Testis (tissue), 2 donors: ENCODE results near the gene DPP6.

Experiments
- CTCF ChIP-seq, 3 experiments: fragments of 450-650 bp in 2 of 3; fragments of 200-600 bp in 1 of 3; sonication (generic) in 1 of 3; IDR thresholded peaks; one replicate each; pipeline ENCODE4 v1.5.1; 2016 to 2019; ENCODE audit warnings: antibody characterized with exemption in 3 of 3, mild to moderate bottlenecking in 2 of 3, moderate library complexity in 1 of 3
- POLR2A ChIP-seq: fragments of 450-650 bp; IDR thresholded peaks from one replicate; pipeline ENCODE4 v1.6.1; 2017; ENCODE audit warnings: antibody characterized with exemption, mild to moderate bottlenecking, moderate library complexity

DNA sequence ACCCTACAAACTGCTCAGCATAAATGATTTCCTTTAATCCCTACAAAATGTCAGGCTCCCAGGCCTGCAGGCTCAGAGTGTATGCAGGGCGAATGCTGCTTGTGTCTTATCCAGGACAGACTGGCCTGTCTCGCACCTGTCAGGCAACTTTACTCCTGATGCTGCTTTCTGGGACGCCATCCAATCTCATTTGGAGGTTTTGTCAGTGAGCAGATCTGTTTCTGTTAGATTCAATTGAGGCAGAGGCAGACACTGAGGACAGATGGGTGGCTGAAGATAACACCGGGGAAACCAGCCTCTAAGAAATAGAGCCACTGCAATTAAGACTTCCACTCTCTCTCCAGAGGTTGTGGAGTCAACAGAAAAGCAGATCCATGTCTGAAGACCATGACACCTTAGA is 115.6 kb downstream of the DPP6 start:
- TF ChIP-seq CTCF (IDR thresholded peaks at IDR 0.05), result no peak
- no peak for TF ChIP-seq POLR2A
